GM20000 (cell line): ENCODE data around the gene NNAT.
"Not testable (repeated sequence)": the region's sequence is repeated elsewhere in the genome, so short reads cannot be mapped to it uniquely, and the experiment has no call there.

Experiments used
- DNase-seq: peaks from one replicate; pipeline ENCODE4 v3.0.0; 2012; ENCODE audit warnings: low spot score
- CTCF ChIP-seq: IDR thresholded peaks from 2 replicates; pipeline ENCODE4 v1.5.1; 2012; ENCODE audit warnings: mild to moderate bottlenecking, control low read depth; ENCODE audit errors: extremely low read depth, missing control alignments

Gene NNAT

GRCh38 chr20:37537505-37537904 is 16.5 kb downstream of the NNAT start:
- no peak for TF ChIP-seq CTCF
- no peak for DNase-seq

GRCh38 chr20:37538003-37538402 is 17.0 kb downstream of the NNAT start:
- DNase-seq: no peak
- TF ChIP-seq CTCF: no peak

GRCh38 chr20:37539424-37539823 is 18.4 kb downstream of the NNAT start:
- TF ChIP-seq CTCF: no peak
- no peak for DNase-seq

- DNase-seq: no peak
- TF ChIP-seq CTCF: no peak
Observed at GRCh38 chr20:37540001-37540400, 19.0 kb downstream of the NNAT start.

GRCh38 chr20:37540838-37541237 is 19.8 kb downstream of the NNAT start:
- DNase-seq: not testable (repeated sequence)

- no peak for TF ChIP-seq CTCF
- DNase-seq: no peak
Observed at GRCh38 chr20:37541326-37541725, 20.3 kb downstream of the NNAT start.

- DNase-seq: no peak
- no peak for TF ChIP-seq CTCF
Observed at GRCh38 chr20:37542281-37542680, 21.2 kb downstream of the NNAT start.

- no peak for DNase-seq
- no peak for TF ChIP-seq CTCF
Observed at GRCh38 chr20:37543828-37544227, 22.8 kb downstream of the NNAT start.
